Measurements from ENCODE around the gene FAM209B. TPM values are rescaled to one million over a fixed set of nuclear protein-coding genes. Genes with fewer than 3 reads are reported as not detected.

The FAM209B gene
- total RNA-seq, 2 experiments from 2014 or later: 1.0 TPM; not detected in 1

DNA sequence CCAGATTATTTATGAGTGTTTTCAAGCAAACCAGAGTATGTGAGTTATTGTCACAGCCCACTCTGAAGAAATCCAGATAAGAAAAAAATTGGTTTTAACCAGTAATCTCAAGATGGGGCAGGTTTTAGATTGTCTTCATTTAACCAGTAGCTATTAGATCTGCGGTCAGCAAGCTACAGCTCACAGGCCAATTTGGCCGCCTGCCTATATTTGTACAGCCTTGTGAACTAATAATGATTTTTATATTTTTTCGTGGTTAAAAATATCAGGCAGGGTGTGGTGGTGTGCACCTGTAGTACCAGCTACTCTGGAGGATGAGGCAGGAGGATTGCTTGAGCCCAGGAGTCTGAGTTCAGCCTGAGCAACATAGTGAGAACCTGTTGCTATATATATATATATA is 5.0 kb downstream of the FAM209B start:
- DNase-seq (no peak), ATAC-seq (no peak)
- no peak overlapping the region for H3K4me3 Mint-ChIP-seq
- no peaks in the 10 kb centered on the region for H3K9me3 Mint-ChIP-seq
- H3K27me3 Mint-ChIP-seq: no peaks in the 10 kb centered on the region
- no peaks in the 10 kb centered on the region for H3K36me3 Mint-ChIP-seq (ENCODE audit: low read depth)
- intact Hi-C loops (cut with micrococcal nuclease): no loop called here
- CTCF ChIA-PET: interaction anchor here (0.8 to 1.9 kb wide), 2 partner anchors 13 to 140 kb away, joined by 3 to 8 read pairs; no protein-coding TSS in a partner anchor
- POLR2A ChIA-PET: no interaction called here
- H3K27ac Mint-ChIP-seq: no peak overlapping the region
- TF ChIP-seq, protein P1, sequence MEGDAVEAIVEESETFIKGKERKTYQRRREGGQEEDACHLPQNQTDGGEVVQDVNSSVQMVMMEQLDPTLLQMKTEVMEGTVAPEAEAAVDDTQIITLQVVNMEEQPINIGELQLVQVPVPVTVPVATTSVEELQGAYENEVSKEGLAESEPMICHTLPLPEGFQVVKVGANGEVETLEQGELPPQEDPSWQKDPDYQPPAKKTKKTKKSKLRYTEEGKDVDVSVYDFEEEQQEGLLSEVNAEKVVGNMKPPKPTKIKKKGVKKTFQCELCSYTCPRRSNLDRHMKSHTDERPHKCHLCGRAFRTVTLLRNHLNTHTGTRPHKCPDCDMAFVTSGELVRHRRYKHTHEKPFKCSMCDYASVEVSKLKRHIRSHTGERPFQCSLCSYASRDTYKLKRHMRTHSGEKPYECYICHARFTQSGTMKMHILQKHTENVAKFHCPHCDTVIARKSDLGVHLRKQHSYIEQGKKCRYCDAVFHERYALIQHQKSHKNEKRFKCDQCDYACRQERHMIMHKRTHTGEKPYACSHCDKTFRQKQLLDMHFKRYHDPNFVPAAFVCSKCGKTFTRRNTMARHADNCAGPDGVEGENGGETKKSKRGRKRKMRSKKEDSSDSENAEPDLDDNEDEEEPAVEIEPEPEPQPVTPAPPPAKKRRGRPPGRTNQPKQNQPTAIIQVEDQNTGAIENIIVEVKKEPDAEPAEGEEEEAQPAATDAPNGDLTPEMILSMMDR (IDR thresholded peaks at IDR 0.05): no peak
- H3K4me1 Mint-ChIP-seq (ENCODE audit: low read depth): no peaks in the 10 kb centered on the region

DNA sequence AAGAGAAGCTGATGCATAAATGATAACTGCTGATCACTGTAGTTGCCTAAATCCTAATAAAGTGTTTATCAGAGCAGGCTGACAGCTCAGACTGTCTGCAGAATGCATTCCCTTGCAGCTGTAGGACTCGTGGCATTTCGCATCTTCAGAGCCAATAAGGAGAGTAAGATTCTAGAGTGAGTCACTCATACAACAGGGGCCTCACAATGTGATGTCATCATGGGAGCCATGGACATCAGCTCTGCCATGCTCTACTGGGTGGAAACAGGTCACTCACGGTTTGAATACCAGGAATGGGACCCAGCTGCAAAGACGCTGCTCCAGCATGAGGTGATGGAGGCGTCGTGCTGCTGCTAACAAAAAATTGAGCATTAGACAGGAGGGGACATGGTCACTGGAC is 7.4 kb downstream of the FAM209B start:
- intact Hi-C loops (cut with micrococcal nuclease): no loop called here
- ATAC-seq (no peak), DNase-seq (no peak)
- no peaks in the 10 kb centered on the region for H3K9me3 Mint-ChIP-seq
- no peak overlapping the region for H3K4me3 Mint-ChIP-seq
- H3K36me3 Mint-ChIP-seq (ENCODE audit: low read depth): no peaks in the 10 kb centered on the region
- CTCF ChIA-PET: interaction anchor here (2.4 kb wide), 1 partner anchor 10 kb away, joined by 12 read pairs; no protein-coding TSS in a partner anchor
- TF ChIP-seq, protein P1 (IDR thresholded peaks at IDR 0.05): no peak
- POLR2A ChIA-PET: no interaction called here
- no peaks in the 10 kb centered on the region for H3K27me3 Mint-ChIP-seq
- H3K27ac Mint-ChIP-seq: no peak overlapping the region
- no peaks in the 10 kb centered on the region for H3K4me1 Mint-ChIP-seq (ENCODE audit: low read depth)

DNA sequence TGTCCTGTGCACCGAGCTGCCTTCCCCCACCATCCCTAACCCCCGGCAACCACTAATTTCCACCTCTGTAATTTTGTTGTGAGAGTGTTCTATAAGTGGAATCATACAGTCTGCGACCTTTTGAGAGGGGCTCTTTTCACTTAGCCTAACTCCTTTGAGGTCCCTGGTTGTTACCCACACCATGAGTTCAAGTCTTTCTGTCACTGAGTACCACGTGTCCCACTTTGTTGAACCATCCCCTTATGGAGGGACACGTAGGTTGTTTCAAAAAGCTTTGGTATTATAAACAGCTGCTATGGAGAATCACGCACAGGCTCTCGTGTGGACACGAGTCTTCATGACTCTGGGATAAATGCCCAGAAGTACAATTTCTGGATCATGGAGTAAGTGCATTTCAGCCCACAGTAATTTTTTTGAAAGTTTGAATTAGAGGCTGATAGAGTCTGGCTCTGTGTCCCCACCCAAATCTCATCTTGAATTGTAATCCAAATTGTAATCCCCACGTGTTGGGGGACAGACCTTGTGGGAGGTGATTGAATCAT is 9.5 kb downstream of the FAM209B start:
- no peak for ATAC-seq
- POLR2A ChIA-PET: no interaction called here
- intact Hi-C loops (cut with micrococcal nuclease): no loop called here
- Mint-ChIP-seq H3K27ac (no peak overlapping the region), H3K27me3 (no peaks in the 10 kb centered on the region), H3K4me1 (ENCODE audit: low read depth) (no peaks in the 10 kb centered on the region), H3K4me3 (no peak overlapping the region), H3K9me3 (no peaks in the 10 kb centered on the region), H3K36me3 (ENCODE audit: low read depth) (no peaks in the 10 kb centered on the region)
- CTCF ChIA-PET: no interaction called here
- DNase-seq: no peak
- TF ChIP-seq, protein P1 (IDR thresholded peaks at IDR 0.05): no peak

DNA sequence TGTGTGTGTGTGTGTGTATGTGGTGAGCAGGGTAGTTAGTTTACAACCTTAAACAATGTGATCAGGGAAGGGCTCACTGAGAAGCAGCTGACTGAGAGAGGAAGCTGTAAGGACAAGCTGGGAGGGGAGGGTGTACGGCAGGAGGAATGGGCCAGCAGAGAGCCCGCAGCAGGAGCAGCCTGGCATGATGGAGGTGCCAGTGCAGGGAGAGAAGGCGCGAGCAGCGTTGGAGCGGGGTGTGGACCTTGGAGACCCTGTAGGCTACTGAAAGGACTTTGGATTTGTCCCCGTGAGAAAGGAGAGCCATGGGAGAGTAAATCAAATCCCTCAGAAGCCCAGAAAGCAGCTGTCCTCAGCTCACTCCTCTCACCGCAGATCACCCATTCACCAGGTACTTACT is 18.5 kb downstream of the FAM209B start:
- DNase-seq: no peak
- POLR2A ChIA-PET: no interaction called here
- peaks cover 8% of the 10 kb centered on the region for H3K4me1 Mint-ChIP-seq (ENCODE audit: low read depth)
- no peak overlapping the region for H3K4me3 Mint-ChIP-seq
- no peaks in the 10 kb centered on the region for H3K9me3 Mint-ChIP-seq
- H3K27ac Mint-ChIP-seq: no peak overlapping the region
- H3K27me3 Mint-ChIP-seq: no peaks in the 10 kb centered on the region
- TF ChIP-seq, protein P1 (IDR thresholded peaks at IDR 0.05): no peak
- ATAC-seq: no peak
- CTCF ChIA-PET: interaction anchor here (0.9 to 2.8 kb wide), 14 partner anchors 11 to 795 kb away, joined by 3 to 12 read pairs (median 6); no protein-coding TSS in a partner anchor
- no peaks in the 10 kb centered on the region for H3K36me3 Mint-ChIP-seq (ENCODE audit: low read depth)
- intact Hi-C loops (cut with micrococcal nuclease): loop anchor here (10.0 kb wide), 1 partner anchor 443 kb away; no protein-coding TSS in a partner anchor

DNA sequence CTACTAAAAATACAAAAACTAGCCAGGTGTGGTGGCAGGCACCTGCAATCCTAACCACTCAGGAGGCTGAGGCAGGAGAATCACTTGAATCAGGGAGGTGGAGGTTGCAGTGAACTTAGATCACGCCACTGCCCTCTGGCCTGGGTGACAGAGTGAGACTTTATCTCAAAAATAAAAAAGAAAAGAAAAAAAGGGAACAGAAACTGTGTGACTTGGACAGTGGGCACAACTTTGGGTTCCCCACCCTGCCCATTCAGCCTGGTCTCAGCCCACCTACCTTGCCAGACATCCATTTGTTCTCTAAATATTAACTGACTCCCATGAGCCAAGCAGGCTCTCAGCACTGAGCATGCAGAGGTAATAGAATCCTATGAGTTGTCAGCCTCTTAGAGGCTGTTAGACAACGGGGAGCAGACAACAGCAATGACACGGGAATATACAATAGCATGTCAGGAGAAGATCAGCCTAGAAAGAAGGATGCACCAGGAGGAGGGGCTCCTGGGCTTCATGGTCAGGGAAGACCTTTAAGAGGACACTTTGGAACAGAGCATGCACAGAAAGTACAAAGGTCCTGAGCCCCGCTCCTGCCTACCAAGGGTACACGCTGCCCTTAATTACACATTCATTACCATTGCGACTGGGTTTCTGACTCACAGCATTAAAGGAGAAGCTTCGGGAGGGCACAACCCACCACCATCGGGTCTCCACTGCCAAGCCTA is 20.0 kb downstream of the FAM209B start:
- Mint-ChIP-seq H3K27ac (no peak overlapping the region), H3K27me3 (no peaks in the 10 kb centered on the region), H3K4me3 (no peak overlapping the region), H3K9me3 (no peaks in the 10 kb centered on the region), H3K36me3 (ENCODE audit: low read depth) (no peaks in the 10 kb centered on the region), H3K4me1 (ENCODE audit: low read depth) (peaks cover 8% of the 10 kb centered on the region)
- ATAC-seq (no peak), DNase-seq (no peak)
- ChIA-PET CTCF (no interaction called here), POLR2A (no interaction called here)
- TF ChIP-seq, protein P1 (IDR thresholded peaks at IDR 0.05): no peak
- intact Hi-C loops (cut with micrococcal nuclease): loop anchor here (10.0 kb wide), 1 partner anchor 442 kb away; no protein-coding TSS in a partner anchor
